Esophagus squamous epithelium (tissue), 4 donors: Measurements from ENCODE around the gene BBS9.

Experiments
- POLR2A ChIP-seq, 4 donors: fragments of 450-650 bp; IDR thresholded peaks; one replicate each; pipeline ENCODE4 v1.6.1; 2017; ENCODE audit warnings: antibody characterized with exemption in 4 of 4, mild to moderate bottlenecking in 4 of 4, moderate library complexity in 3 of 4
- TF ChIP-seq, protein P1 (sequence below), 6 experiments: fragments of 450-650 bp in 4 of 6; fragments of 200-600 bp in 2 of 6; sonication (generic) in 2 of 6; IDR thresholded peaks; one replicate each; pipeline ENCODE4 v1.5.1; 2016 to 2019; ENCODE audit warnings: antibody characterized with exemption in 6 of 6, mild to moderate bottlenecking in 4 of 6, moderate library complexity in 4 of 6

DNA sequence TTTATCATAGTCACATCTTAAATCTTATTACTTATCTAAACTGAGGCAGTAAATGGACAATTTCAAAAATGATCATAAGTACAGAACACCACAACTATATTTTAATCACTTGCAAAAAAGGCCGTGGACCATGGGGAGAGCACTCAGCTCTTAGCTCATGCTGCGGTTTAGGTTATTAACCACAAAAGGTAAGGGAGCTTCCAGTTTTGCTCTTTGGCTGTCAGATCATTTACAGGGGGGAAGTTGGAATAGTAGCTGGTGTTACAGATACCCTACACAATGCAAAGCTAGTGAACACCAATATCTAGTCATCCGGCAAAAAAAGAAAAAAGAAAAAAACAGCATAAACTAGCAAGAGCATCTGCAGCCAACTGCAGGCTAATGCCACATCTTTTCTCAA, 147.0 kb downstream of the BBS9 start:
- TF ChIP-seq, protein P1, sequence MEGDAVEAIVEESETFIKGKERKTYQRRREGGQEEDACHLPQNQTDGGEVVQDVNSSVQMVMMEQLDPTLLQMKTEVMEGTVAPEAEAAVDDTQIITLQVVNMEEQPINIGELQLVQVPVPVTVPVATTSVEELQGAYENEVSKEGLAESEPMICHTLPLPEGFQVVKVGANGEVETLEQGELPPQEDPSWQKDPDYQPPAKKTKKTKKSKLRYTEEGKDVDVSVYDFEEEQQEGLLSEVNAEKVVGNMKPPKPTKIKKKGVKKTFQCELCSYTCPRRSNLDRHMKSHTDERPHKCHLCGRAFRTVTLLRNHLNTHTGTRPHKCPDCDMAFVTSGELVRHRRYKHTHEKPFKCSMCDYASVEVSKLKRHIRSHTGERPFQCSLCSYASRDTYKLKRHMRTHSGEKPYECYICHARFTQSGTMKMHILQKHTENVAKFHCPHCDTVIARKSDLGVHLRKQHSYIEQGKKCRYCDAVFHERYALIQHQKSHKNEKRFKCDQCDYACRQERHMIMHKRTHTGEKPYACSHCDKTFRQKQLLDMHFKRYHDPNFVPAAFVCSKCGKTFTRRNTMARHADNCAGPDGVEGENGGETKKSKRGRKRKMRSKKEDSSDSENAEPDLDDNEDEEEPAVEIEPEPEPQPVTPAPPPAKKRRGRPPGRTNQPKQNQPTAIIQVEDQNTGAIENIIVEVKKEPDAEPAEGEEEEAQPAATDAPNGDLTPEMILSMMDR (IDR thresholded peaks at IDR 0.05) = no peak
- no peak for TF ChIP-seq POLR2A (IDR thresholded peaks at IDR 0.05)
